Prostate gland (tissue), 2 donors: Measurements from ENCODE around the gene KIAA0753.

Experiments
- CTCF ChIP-seq, 4 experiments: fragments of 200-600 bp in 2 of 4; fragments of 450-650 bp in 2 of 4; sonication (generic) in 2 of 4; IDR thresholded peaks; 1 replicate in 3 of 4; 2 replicates in 1 of 4; pipeline ENCODE4 v1.5.1; 2016 to 2019; ENCODE audit warnings: antibody characterized with exemption in 4 of 4, mild to moderate bottlenecking in 2 of 4, moderate library complexity in 2 of 4
- POLR2A ChIP-seq: fragments of 450-650 bp; IDR thresholded peaks from one replicate; pipeline ENCODE4 v1.6.1; 2016; ENCODE audit warnings: antibody characterized with exemption, mild to moderate bottlenecking

DNA sequence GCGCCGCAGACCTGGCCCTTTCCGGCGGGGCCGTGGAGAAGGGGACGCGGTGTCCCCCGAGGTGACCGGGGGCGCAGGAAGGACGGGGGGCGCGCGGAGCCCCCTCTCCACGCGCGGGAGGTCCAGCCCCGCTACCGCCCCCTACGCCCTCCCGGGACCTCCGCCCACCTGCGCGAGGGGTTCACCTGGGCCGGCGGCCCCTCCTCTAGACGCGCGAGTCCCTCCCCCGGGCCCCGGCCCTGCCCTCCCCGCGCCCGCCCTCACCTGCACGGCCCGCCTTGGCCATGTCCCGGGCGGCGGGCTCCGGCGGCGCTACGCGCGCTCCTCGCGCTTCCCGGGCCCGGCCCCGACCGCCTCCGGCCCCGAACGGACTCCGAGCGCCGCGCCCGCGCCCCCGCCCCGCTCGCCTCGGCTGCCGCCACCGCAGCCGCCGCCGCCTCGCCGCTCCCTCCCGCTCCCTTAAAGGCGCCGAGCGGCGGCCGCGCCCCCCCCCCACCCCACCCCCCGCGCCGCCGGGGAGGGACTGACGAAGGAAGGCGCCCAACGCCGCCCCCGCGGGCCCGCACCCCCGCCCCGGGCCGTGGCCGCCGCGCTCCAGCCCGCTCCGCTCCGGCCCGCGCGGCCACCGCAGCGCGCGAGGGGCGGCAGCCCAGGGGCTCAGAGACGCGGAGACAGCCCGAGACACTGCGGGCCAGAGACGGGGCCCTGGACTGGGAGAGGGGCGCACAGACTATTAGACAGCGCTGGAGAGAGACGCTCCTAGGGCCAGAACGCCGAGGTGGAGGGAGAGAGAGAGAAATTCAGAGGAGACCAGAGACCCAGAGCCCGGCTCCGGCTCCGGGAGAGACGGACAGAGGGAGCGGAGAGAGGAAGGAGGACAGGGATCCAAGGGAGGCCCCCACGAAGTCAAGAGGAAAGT lies 84.1 kb downstream of the KIAA0753 start, which contains the start of gene PITPNM3:
- TF ChIP-seq POLR2A (peak; percentile 54), CTCF (IDR thresholded peaks at IDR 0.05) (no peak)
